Activated CD4-positive, alpha-beta T cell treated with anti-CD3 and anti-CD28 coated beads for 4 hours (primary cell): ENCODE results near the gene PPP3R2.
"Not testable (repeated sequence)": the region's sequence is repeated elsewhere in the genome, so short reads cannot be mapped to it uniquely, and the experiment has no call there.

Source experiments
- DNase-seq, 2 donors: peaks; one replicate each; pipeline ENCODE4 v3.0.0-alpha.2; 2020

Gene PPP3R2, protein sequence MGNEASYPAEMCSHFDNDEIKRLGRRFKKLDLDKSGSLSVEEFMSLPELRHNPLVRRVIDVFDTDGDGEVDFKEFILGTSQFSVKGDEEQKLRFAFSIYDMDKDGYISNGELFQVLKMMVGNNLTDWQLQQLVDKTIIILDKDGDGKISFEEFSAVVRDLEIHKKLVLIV

GRCh38 chr9:101594796-101595195 lies at the start of gene PPP3R2:
Gene PPP3R2 (minus strand): TSS chr9:101594969. CDS start chr9:101594921, 48 bp downstream.
- no peak for DNase-seq

DNA sequence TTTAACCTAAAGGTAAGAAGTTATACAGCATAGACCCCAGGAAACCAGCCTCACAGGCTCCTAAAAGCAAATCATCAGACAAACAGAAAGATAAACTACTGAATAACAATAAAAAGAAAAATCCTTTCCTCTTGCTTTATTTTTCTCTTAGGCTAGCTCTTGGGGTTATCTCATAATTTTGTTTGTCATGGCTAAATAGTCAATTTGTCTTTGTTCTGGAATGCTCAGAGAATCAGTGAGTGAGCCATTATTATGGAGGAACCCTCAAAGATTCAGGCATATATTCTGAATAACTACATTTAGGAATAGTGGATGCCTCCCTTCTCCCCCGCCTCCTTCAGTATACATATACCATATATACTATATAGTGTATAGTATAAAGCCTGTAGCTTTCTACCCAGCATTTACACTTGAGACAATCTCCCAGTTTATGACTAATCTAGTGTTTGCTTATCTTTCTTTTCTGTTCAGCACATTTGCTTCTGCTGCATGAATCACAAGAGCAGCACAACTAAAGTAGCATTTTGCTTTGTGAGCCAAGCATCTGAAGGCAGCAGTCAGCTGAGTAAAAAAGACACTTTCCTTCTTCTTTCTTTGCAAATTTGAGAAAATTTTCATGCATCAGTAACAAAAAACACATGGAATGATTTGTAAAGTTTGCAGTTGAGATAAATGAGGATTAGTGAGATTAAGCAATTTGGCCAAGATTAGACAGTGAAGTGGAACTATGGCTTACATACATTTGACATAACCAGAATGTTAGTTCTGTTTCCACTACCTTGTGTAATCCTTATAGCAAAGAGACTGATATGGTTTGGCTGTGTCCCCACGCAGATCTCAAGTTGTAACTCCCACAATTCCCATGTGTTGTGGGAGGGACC lies 45.3 kb upstream of the PPP3R2 start:
- no peak for DNase-seq

- DNase-seq = no peak
These were observed 44.5 kb upstream of the PPP3R2 start for GRCh38 chr9:101639311-101639710.

DNA sequence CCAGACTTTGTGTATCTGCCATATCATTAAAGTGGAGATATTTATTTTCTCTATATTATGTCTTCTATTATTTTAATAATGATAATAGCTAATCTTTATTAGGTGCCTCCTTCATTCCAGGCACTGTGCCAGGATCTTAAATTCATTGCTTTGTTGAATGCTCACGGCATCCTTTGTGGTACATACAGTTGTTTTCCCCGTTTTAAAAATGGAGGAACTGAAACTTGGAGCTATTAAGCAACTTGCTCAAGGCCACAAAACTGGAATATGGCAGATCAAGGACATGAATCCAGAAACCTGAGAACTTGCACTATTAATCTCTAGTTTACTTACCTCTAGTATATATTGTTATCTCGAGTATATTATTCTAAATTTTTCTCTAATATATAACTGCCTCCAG lies 41.5 kb upstream of the PPP3R2 start:
- no peak for DNase-seq

- no peak for DNase-seq
These were observed 40.7 kb upstream of the PPP3R2 start for GRCh38 chr9:101635473-101635872.

GRCh38 chr9:101634741-101635409 lies 40.1 kb upstream of the PPP3R2 start:
- DNase-seq = no peak

GRCh38 chr9:101632611-101633010 lies 37.8 kb upstream of the PPP3R2 start:
- no peak for DNase-seq

GRCh38 chr9:101631892-101632291 lies 37.1 kb upstream of the PPP3R2 start:
- DNase-seq = no peak

GRCh38 chr9:101629636-101630035 lies 34.9 kb upstream of the PPP3R2 start:
- no peak for DNase-seq

GRCh38 chr9:101628173-101628572 lies 33.4 kb upstream of the PPP3R2 start:
- DNase-seq = no peak

DNA sequence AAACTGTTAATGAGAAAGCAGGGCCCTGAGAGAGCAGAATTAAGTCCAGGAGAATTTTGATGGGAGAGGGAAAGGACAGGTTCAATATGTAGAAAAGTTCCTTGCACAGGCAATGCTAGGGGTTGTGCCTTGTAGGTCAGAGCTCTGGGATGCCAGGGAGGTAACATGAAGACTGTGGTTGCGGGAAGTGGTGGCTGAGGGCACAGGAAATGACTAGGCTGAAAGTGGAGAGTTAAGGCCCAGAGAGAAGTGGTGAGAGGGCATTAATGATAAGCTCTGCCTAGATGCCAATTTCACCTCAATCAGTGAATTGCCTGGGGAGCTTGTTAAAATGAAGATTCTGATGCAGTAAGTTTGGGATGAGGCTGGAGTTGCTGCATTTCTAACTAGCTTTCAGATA lies 31.5 kb upstream of the PPP3R2 start:
- DNase-seq = no peak

DNA sequence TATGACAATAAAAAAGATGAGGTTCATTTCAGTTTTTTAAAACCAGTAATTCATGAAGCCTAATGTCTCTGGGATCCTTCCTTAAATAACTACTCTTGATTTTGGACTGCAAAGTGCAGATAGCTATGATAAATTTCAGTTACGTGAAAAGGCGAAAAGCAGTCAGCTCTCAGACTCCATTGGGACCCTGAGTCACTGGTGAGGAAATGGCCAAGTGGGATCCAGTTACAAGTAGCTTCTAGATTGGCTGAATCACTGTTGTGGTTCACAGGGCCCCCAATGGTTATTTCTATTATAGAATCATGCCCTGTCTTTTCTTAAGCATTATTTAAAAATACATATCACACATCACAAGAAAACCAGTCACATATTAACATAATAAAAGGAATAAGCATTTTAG lies 31.1 kb upstream of the PPP3R2 start:
- DNase-seq = no peak

- no peak for DNase-seq
These were observed 25.7 kb upstream of the PPP3R2 start for GRCh38 chr9:101620452-101620851.

DNA sequence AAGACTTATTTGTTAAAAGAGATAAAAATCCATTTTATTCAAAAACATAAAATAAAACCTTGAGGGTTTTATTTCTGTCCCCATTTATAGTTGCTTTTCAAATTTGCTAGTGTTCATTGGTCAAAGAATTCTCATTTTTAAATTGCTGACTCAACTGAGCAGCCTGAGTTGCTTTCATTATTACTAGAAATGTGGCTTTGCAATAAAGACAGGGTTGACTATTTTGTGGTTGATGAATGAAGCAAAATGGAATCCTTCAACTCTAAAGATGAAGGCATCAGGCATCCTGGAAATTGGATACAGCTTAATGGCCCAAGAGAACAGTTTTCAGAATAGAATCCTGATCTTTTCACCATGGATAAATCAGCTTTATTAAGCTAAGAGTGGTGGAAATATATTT lies 23.9 kb upstream of the PPP3R2 start:
- DNase-seq = no peak

GRCh38 chr9:101605547-101605946 lies 10.8 kb upstream of the PPP3R2 start:
- DNase-seq = no peak

DNA sequence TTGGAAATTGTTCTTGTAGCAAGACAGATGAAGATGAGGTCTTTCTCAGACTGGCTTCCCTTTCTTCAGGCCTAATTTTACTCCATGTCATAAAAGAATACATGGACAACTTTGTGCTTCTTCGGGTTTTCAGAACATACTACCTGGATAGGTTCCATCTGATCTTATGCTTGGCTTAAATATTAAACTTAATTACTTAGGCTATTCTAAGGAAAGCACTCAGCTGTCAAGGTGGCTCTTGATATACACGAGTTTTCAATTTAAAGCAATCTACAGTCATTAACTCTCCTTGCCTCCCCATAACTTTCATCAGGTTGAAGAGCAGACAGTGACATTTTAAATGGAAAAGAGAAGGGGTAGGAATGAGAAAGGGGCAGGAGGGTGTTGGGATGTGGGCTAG lies 9.5 kb upstream of the PPP3R2 start:
- DNase-seq = no peak

DNA sequence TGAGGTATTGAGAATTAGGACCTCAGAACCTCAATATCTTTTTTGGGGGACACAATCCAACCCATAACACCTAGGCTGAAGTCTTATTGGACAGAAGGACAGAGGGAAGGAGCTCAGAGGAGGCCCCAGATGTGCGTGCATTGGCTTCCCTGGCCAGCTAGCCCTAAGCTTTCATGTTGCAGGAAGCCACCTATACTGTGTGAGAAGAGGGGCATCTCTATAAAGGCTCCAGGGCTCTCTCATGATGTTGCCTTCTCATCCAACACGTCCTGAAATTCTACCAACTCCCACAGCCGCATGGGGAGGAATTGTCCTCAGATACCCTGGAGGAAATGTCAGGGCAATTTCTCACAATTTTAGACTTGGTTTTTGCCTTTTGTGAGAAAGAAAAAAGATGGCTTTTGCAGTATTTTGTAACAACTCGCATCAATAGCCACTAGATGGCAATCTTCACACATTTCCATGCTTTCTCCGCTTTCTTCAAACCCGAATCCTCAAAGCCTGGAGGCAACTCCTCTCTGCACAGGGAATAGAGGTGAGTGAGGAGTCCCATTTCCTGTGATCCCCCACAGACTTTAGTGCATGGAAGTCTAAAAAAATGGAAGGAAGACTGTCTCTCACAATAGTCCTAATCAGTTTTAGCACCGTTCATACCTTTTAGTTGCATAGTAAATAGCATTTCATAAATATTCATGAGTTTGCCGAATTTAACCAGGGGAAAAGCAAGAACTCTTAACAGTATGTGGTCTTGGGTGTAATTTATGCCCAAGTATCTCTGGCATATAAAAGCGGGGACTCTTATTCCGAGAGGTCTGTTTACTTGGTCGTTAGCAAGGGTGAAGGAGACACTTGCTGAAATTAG lies 7.4 kb upstream of the PPP3R2 start:
- no peak for DNase-seq

DNA sequence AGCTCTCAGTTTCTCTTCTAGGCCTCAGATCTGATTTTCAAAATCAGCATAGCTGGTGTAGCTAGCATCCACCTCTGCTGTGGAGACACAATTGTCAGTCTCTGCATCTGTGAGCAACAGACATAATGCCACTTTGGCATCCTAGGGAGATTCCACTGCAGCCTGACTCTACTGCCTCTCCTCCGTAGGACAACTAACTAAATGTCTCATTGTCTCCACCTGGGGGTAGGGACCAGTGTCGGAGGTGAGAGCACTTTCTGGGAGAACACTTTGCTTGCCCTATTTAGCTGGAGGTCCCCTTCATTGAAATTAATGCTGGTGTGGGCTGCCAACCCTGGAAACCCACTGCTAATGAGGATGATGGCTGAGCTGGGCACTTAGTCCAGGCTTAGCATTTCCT lies 1.4 kb downstream of the PPP3R2 start:
- DNase-seq = no peak

GRCh38 chr9:101592788-101593187 lies 2.0 kb downstream of the PPP3R2 start:
- DNase-seq = no peak

DNA sequence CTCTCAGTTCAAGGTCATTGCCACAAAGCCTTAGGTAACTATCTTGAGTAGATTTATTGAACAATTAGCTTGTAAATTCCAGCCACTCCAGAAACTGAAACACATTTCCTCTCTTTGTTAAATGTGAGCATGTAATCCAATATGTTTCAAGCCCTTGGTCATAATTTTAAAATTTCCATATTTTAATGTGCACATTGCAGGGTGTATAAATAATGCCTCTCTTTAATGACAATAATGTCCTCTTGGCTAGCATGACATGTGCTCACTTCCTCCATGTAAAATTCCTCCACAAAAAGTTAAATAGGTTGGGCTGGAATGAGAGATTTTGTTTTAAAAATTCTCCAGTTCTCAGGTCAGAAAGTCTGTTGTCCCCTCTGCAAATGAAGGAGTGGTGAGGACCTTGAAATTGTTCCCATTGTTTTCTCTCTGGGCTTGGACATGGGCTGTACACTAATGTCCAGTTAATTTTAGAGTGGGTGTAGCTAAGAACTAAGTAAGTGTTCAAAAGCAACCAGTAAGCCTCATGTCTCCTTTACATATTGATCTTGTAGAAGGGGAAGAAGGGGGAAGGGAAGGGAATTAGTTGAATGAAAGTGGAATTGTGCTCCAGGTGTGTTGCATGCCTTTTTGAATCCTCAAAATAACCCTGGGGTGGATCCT lies 2.9 kb downstream of the PPP3R2 start:
- DNase-seq = no peak

DNA sequence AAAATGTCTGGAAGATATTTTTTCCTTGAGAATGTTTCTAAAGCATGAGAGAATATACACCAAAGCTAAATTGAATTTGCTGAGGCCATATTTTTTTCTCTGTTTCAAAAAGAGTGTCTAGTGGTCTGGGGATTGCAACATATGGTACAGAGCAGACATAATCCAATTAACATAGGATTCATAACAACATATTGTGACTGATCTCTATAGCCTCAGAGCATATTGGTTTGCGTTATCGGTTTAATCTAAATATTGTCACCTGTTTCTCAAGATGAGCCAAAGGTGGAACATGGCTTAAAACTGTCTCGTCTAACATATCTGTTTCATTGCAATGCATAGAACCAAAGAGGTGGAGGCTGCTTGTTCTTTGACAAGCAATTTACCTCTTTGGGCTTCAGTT lies 3.9 kb downstream of the PPP3R2 start:
- no peak for DNase-seq

- not testable (repeated sequence) for DNase-seq
These were observed 4.7 kb downstream of the PPP3R2 start for GRCh38 chr9:101590074-101590473.
